CD14-positive monocyte (primary cell): ENCODE data around the gene TEAD4. TPM values are rescaled to one million over a fixed set of nuclear protein-coding genes. Genes with fewer than 3 reads are reported as not detected.

Experiments
- DNase-seq, 3 donors: peaks; one replicate each; pipeline ENCODE4 v3.0.0-alpha.2; 2011 to 2022
- H2AFZ ChIP-seq: 2 replicates; pipeline ENCODE4 v1.6.0; 2012; ENCODE audit warnings: mild to moderate bottlenecking, low read depth, low read length, inconsistent platforms; ENCODE audit not compliant: insufficient read depth, poor library complexity, severe bottlenecking
- H3K27ac ChIP-seq, 2 donors: 1 replicate in 1 of 2; 2 replicates in 1 of 2; pipeline ENCODE4 v1.5.1; 2012 to 2013; ENCODE audit warnings: low read length in 2 of 2, control low read depth in 1 of 2, inconsistent platforms in 1 of 2, low read depth in 1 of 2, mild to moderate bottlenecking in 1 of 2
- H3K27me3 ChIP-seq, 2 donors: one replicate each; pipeline versions ENCODE4 v1.6.0 to v1.6.1; 2011 to 2013; ENCODE audit warnings: low read length in 2 of 2; ENCODE audit not compliant: control insufficient read depth in 2 of 2, insufficient read depth in 2 of 2
- H3K36me3 ChIP-seq, 2 donors: replicated peaks in 1 of 2; 1 replicate in 1 of 2; 2 replicates in 1 of 2; pipeline versions ENCODE4 v1.5.1 to v1.6.1; 2012 to 2013; ENCODE audit warnings: low read length in 2 of 2, control low read depth in 1 of 2, inconsistent platforms in 1 of 2, mild to moderate bottlenecking in 1 of 2; ENCODE audit not compliant: insufficient read depth in 2 of 2, control insufficient read depth in 1 of 2
- H3K4me1 ChIP-seq, 2 donors: 1 replicate in 1 of 2; 2 replicates in 1 of 2; pipeline versions ENCODE4 v1.5.1 to v1.6.1; 2012 to 2013; ENCODE audit warnings: low read length in 2 of 2, control low read depth in 1 of 2, inconsistent platforms in 1 of 2, mild to moderate bottlenecking in 1 of 2, moderate library complexity in 1 of 2; ENCODE audit not compliant: insufficient read depth in 2 of 2, control insufficient read depth in 1 of 2
- H3K4me2 ChIP-seq: replicated peaks from 2 replicates; pipeline ENCODE3; 2012; ENCODE audit warnings: low read length, moderate library complexity, mild to moderate bottlenecking; ENCODE audit not compliant: poor library complexity, severe bottlenecking; ENCODE audit errors: extremely low read depth
- H3K4me3 ChIP-seq, 3 experiments: fragments of 200-600 bp in 1 of 3; sonication (generic) in 1 of 3; replicated peaks in 1 of 3; 1 replicate in 2 of 3; 2 replicates in 1 of 3; pipeline ENCODE4 v1.5.1; 2011 to 2013; ENCODE audit warnings: low read length in 3 of 3, mild to moderate bottlenecking in 3 of 3, control low read depth in 2 of 3, low read depth in 2 of 3, inconsistent platforms in 1 of 3, moderate library complexity in 1 of 3
- H3K79me2 ChIP-seq: 2 replicates; pipeline ENCODE4 v1.6.0; 2012; ENCODE audit warnings: mild to moderate bottlenecking, control low read depth, inconsistent platforms, low read length, moderate library complexity; ENCODE audit not compliant: insufficient read depth
- H3K9ac ChIP-seq: 2 replicates; pipeline ENCODE4 v1.6.0; 2017; ENCODE audit warnings: low read length, mild to moderate bottlenecking; ENCODE audit not compliant: insufficient read depth, poor library complexity, severe bottlenecking
- H3K9me3 ChIP-seq, 2 donors: replicated peaks in 1 of 2; 1 replicate in 1 of 2; 2 replicates in 1 of 2; pipeline versions ENCODE4 v1.5.1 to v1.6.1; 2012 to 2013; ENCODE audit warnings: low read length in 2 of 2, control low read depth in 1 of 2; ENCODE audit not compliant: control insufficient read depth in 1 of 2, insufficient read depth in 1 of 2
- H4K20me1 ChIP-seq: 2 replicates; pipeline ENCODE4 v1.6.0; 2012; ENCODE audit warnings: mild to moderate bottlenecking, low read length, control low read depth, moderate library complexity; ENCODE audit not compliant: insufficient read depth
- H3K27ac Mint-ChIP-seq, 7 donors: one replicate each; pipeline ENCODE4 v1.8.0; 2020; ENCODE audit warnings: mild to moderate bottlenecking in 7 of 7, mixed read lengths in 7 of 7, moderate library complexity in 6 of 7, inconsistent platforms in 2 of 7
- H3K27me3 Mint-ChIP-seq, 3 donors: one replicate each; pipeline ENCODE4 v1.8.0; 2021 to 2022; ENCODE audit warnings: low read depth in 3 of 3, mild to moderate bottlenecking in 3 of 3, mixed read lengths in 3 of 3, moderate library complexity in 3 of 3, inconsistent platforms in 1 of 3
- H3K36me3 Mint-ChIP-seq, 2 donors: one replicate each; pipeline ENCODE4 v1.8.0; 2020; ENCODE audit warnings: mixed read lengths in 2 of 2, inconsistent platforms in 1 of 2, mild to moderate bottlenecking in 1 of 2
- H3K4me1 Mint-ChIP-seq: one replicate; pipeline ENCODE4 v1.8.0; 2020; ENCODE audit warnings: mild to moderate bottlenecking, mixed read lengths
- H3K4me3 Mint-ChIP-seq, 2 donors: one replicate each; pipeline ENCODE4 v1.8.0; 2020; ENCODE audit warnings: mild to moderate bottlenecking in 2 of 2, mixed read lengths in 2 of 2, moderate library complexity in 1 of 2
- H3K9me3 Mint-ChIP-seq, 7 donors: one replicate each; pipeline ENCODE4 v1.8.0; 2020 to 2022; ENCODE audit warnings: mixed read lengths in 7 of 7, mild to moderate bottlenecking in 6 of 7, moderate library complexity in 6 of 7, inconsistent platforms in 2 of 7
- CTCF ChIP-seq: fragments of 200-600 bp; IDR thresholded peaks from one replicate; pipeline ENCODE4 v1.8.0; 2022; ENCODE audit warnings: antibody characterized with exemption, mild to moderate bottlenecking
- WGBS: methylation state at CpG from one replicate; pipeline ENCODE4 v1.1.5; 2013; ENCODE audit warnings: missing lambda C conversion rate; ENCODE audit not compliant: insufficient coverage; 5-methylcytosine and 5-hydroxymethylcytosine counted together
- intact Hi-C, 2 donors: fragments of 100-400 bp; cut with micrococcal nuclease; formaldehyde crosslinking; loops; one replicate each; pipeline versions ENCODE4 v1.15.0 to v1.15.1; 2023
- polyA plus RNA-seq, 3 donors: library from polyadenylated mRNA; depleted of rRNA in 1 of 3; unstranded in 2 of 3; stranded (reverse) in 1 of 3; fragments of 300-500 nt in 2 of 3; fragments of >200 nt in 1 of 3; fragmentation: Illumina TruSeq in 2 of 3; gene quantifications; 1 replicate in 2 of 3; 2 replicates in 1 of 3; pipeline ENCODE4 v1.2.3, GENCODE V29; 2012 to 2021

Gene TEAD4
- polyA plus RNA-seq, 3 donors = not detected

- H3K79me2 ChIP-seq = no peaks in the 10 kb centered on the region
- H3K27ac Mint-ChIP-seq = no peak overlapping the region
- H3K27me3 ChIP-seq = no peaks in the 10 kb centered on the region
These were observed 17.4 kb downstream of the TEAD4 start for GRCh38 chr12:2976581-2976996.

GRCh38 chr12:2977776-2978175, 18.6 kb downstream of the TEAD4 start:
- Histone ChIP-seq H3K36me3 (no peaks in the 10 kb centered on the region), H2AFZ (no peak overlapping the region), H3K4me2 (no peak overlapping the region), H3K9ac (no peak overlapping the region), H4K20me1 (no peaks in the 10 kb centered on the region), H3K4me1 (no peaks in the 10 kb centered on the region), H3K27ac (no peak overlapping the region), H3K4me3 (no peak overlapping the region), H3K27me3 (no peaks in the 10 kb centered on the region), H3K79me2 (no peaks in the 10 kb centered on the region), H3K9me3 (no peaks in the 10 kb centered on the region)
- Mint-ChIP-seq H3K4me1 (no peaks in the 10 kb centered on the region), H3K27me3 (peaks cover 4 to 8% (median 6%) of the 10 kb centered on the region in 3 donors), H3K4me3 (no peak overlapping the region), H3K36me3 (no peaks in the 10 kb centered on the region), H3K9me3 (peaks cover 0 to 1% (median 0%) of the 10 kb centered on the region in 7 donors), H3K27ac (peak overlapping the region in 1 of 7 donors; percentile 5)
- no peak for TF ChIP-seq CTCF
- no peak for DNase-seq
- intact Hi-C loops = no loop called here
- WGBS = 100% methylated on average over 3 of the region's 5 CpGs

More at GRCh38 chr12:2976581-2976996, 17.4 kb downstream of the TEAD4 start:
- Mint-ChIP-seq H3K36me3 (no peaks in the 10 kb centered on the region), H3K4me1 (no peaks in the 10 kb centered on the region), H3K4me3 (no peak overlapping the region), H3K9me3 (peaks cover 0 to 1% (median 0%) of the 10 kb centered on the region in 7 donors), H3K27me3 (peaks cover 0 to 8% (median 6%) of the 10 kb centered on the region in 3 donors)
- Histone ChIP-seq H3K9ac (no peak overlapping the region), H3K9me3 (no peaks in the 10 kb centered on the region), H3K36me3 (no peaks in the 10 kb centered on the region), H3K4me2 (no peak overlapping the region), H4K20me1 (no peaks in the 10 kb centered on the region), H3K4me3 (no peak overlapping the region), H3K27ac (no peak overlapping the region), H2AFZ (no peak overlapping the region), H3K4me1 (no peaks in the 10 kb centered on the region)
- no peak for DNase-seq
- no peak for TF ChIP-seq CTCF
- intact Hi-C loops = no loop called here
- no CpG with 5 or more reads among the region's 6 CpGs for WGBS
